Liver (tissue), 9 donors: Measurements from ENCODE around the gene JAM3. TPM values are rescaled to one million over a fixed set of nuclear protein-coding genes. Genes with fewer than 3 reads are reported as not detected.

ENCODE experiments used
- DNase-seq: peaks from one replicate; pipeline ENCODE4 v3.0.0-alpha.2; 2017; ENCODE audit warnings: low spot score
- H3K27ac ChIP-seq, 2 donors: one replicate each; pipeline ENCODE4 v1.7.0; 2013; ENCODE audit warnings: inconsistent platforms in 2 of 2, low read length in 2 of 2, control low read depth in 1 of 2, low read depth in 1 of 2, mild to moderate bottlenecking in 1 of 2
- H3K27me3 ChIP-seq, 4 donors: one replicate each; pipeline versions ENCODE4 v1.6.1 to v1.7.0; 2013; ENCODE audit warnings: low read length in 3 of 4, inconsistent platforms in 1 of 4, mild to moderate bottlenecking in 1 of 4, moderate library complexity in 1 of 4; ENCODE audit not compliant: control insufficient read depth in 4 of 4, insufficient read depth in 4 of 4
- H3K36me3 ChIP-seq, 4 donors: one replicate each; pipeline versions ENCODE4 v1.6.1 to v1.7.0; 2013; ENCODE audit warnings: low read length in 3 of 4, mild to moderate bottlenecking in 3 of 4, low read depth in 1 of 4, moderate library complexity in 1 of 4; ENCODE audit not compliant: control insufficient read depth in 4 of 4, insufficient read depth in 3 of 4
- H3K4me1 ChIP-seq, 4 donors: one replicate each; pipeline versions ENCODE4 v1.6.1 to v1.7.0; 2013; ENCODE audit warnings: low read length in 3 of 4, mild to moderate bottlenecking in 3 of 4, moderate library complexity in 1 of 4; ENCODE audit not compliant: control insufficient read depth in 4 of 4, insufficient read depth in 4 of 4
- H3K4me3 ChIP-seq, 3 donors: one replicate each; pipeline versions ENCODE4 v1.6.1 to v1.7.0; 2013; ENCODE audit warnings: low read length in 3 of 3, control low read depth in 1 of 3, low read depth in 1 of 3, mild to moderate bottlenecking in 1 of 3
- H3K9ac ChIP-seq, 2 donors: one replicate each; pipeline ENCODE4 v1.7.0; 2013; ENCODE audit warnings: low read length in 2 of 2, mild to moderate bottlenecking in 2 of 2, moderate library complexity in 2 of 2, control low read depth in 1 of 2, low read depth in 1 of 2
- H3K9me3 ChIP-seq, 4 donors: one replicate each; pipeline versions ENCODE4 v1.6.1 to v1.7.0; 2013; ENCODE audit warnings: low read length in 3 of 4; ENCODE audit not compliant: control insufficient read depth in 4 of 4
- EGR1 ChIP-seq, 2 donors: IDR thresholded peaks; 2 replicates each; pipeline ENCODE4 v1.6.1; 2016 to 2018; ENCODE audit warnings: antibody characterized with exemption in 2 of 2, low read depth in 2 of 2
- FOXA1 ChIP-seq: IDR thresholded peaks from 2 replicates; pipeline ENCODE4 v1.6.1; 2016; ENCODE audit warnings: antibody characterized with exemption
- NR2F2 ChIP-seq: IDR thresholded peaks from 2 replicates; pipeline ENCODE4 v1.6.1; 2016; ENCODE audit warnings: antibody characterized with exemption
- RAD21 ChIP-seq, 2 donors: IDR thresholded peaks; 2 replicates each; pipeline ENCODE4 v1.6.1; 2016; ENCODE audit warnings: antibody characterized with exemption in 2 of 2, mild to moderate bottlenecking in 2 of 2
- SP1 ChIP-seq: IDR thresholded peaks from 2 replicates; pipeline ENCODE4 v1.6.1; 2018; ENCODE audit warnings: antibody characterized with exemption, mild to moderate bottlenecking
- TAF1 ChIP-seq: conservative IDR thresholded peaks from 2 replicates; pipeline ENCODE4 v1.6.1; 2016; ENCODE audit warnings: antibody characterized with exemption, mild to moderate bottlenecking
- WGBS: extraction: QIAGEN DNeasy Blood & Tissue Kit; methylation state at CpG from one replicate; pipeline ENCODE4 v1.1.7; 2013; 5-methylcytosine and 5-hydroxymethylcytosine counted together
- polyA plus RNA-seq, 2 donors: library from polyadenylated mRNA; stranded (reverse) in 1 of 2; unstranded in 1 of 2; fragments of 200-250 nt in 1 of 2; fragments of >200 nt in 1 of 2; fragmentation: Nextera tagmentation in 1 of 2; extraction: Ambion mirVana in 1 of 2; gene quantifications; one replicate each; pipeline versions ENCODE4 v1.2.1 to v1.2.3, GENCODE V29; 2013 to 2015
- total RNA-seq, 2 donors: library from RNA; depleted of rRNA; stranded (reverse); fragments of >200 nt; gene quantifications; one replicate each; pipeline ENCODE4 v1.2.3, GENCODE V29; 2014
- TF ChIP-seq, protein P1 (sequence below): fragments of 150-350 bp; IDR thresholded peaks from 2 replicates; pipeline ENCODE4 v1.5.1; 2017; ENCODE audit warnings: improper control_type of control experiment, low read depth, low read length; ENCODE audit not compliant: missing input control
- donor health status: healthy.
- donor health status: healthy.
- donor health status: healthy.
- donor health status: healthy.
- donor health status: healthy.

JAM3 gene
- total and polyA plus RNA-seq, 4 donors = 1.6 to 4.3 (median 2.1) TPM

DNA sequence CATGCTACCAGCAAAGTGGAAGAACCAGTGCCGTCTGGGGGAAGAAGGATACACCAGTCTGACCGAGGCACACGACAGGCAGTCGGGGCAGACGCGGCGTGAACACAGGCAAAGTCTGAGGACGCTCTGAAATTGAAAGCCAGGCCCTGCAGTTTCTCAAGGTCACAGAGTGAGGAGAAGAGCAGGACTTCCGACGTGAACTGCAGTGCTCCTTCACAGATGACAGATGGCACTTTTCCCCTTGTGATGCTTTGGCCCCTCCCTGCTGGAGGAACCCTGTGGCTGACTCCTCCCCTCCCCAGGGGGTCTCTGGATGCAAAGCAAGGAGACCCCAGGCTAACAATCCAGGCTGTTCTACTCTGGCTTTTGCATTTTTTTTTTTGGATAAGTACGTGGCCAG is 19.6 kb upstream of the JAM3 start:
- Histone ChIP-seq H3K9ac (no peak overlapping the region), H3K27ac (no peak overlapping the region), H3K4me1 (peaks cover 0 to 7% (median 4%) of the 10 kb centered on the region in 4 donors), H3K4me3 (no peak overlapping the region), H3K9me3 (no peaks in the 10 kb centered on the region), H3K27me3 (peaks cover 0 to 7% (median 2%) of the 10 kb centered on the region in 4 donors), H3K36me3 (no peaks in the 10 kb centered on the region)
- DNase-seq = no peak
- 36% methylated on average over 11 of the region's 11 CpGs for WGBS
- TF ChIP-seq NR2F2 = no peak
- TF ChIP-seq, protein P1, sequence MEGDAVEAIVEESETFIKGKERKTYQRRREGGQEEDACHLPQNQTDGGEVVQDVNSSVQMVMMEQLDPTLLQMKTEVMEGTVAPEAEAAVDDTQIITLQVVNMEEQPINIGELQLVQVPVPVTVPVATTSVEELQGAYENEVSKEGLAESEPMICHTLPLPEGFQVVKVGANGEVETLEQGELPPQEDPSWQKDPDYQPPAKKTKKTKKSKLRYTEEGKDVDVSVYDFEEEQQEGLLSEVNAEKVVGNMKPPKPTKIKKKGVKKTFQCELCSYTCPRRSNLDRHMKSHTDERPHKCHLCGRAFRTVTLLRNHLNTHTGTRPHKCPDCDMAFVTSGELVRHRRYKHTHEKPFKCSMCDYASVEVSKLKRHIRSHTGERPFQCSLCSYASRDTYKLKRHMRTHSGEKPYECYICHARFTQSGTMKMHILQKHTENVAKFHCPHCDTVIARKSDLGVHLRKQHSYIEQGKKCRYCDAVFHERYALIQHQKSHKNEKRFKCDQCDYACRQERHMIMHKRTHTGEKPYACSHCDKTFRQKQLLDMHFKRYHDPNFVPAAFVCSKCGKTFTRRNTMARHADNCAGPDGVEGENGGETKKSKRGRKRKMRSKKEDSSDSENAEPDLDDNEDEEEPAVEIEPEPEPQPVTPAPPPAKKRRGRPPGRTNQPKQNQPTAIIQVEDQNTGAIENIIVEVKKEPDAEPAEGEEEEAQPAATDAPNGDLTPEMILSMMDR = no peak

GRCh38 chr11:134050541-134051383 is 18.1 kb upstream of the JAM3 start:
- H3K36me3 ChIP-seq = no peaks in the 10 kb centered on the region
- no peak for TF ChIP-seq TAF1
- no peak for TF ChIP-seq FOXA1
- TF ChIP-seq, protein P1 = peak; percentile 75
- no peak for TF ChIP-seq SP1
- TF ChIP-seq RAD21 (IDR thresholded peaks at IDR 0.05) = peak; percentile 77 to 86
- 33% methylated on average over 43 of the region's 43 CpGs for WGBS
- peaks cover 0 to 7% (median 4%) of the 10 kb centered on the region in 4 donors for H3K4me1 ChIP-seq
- H3K9ac ChIP-seq = no peak overlapping the region
- peak; percentile 66 for DNase-seq
- no peak overlapping the region for H3K27ac ChIP-seq
- H3K9me3 ChIP-seq = no peaks in the 10 kb centered on the region
- peaks cover 0 to 7% (median 2%) of the 10 kb centered on the region in 4 donors for H3K27me3 ChIP-seq
- peak overlapping the region in 1 of 3 donors; percentile 23 for H3K4me3 ChIP-seq

- TF ChIP-seq EGR1 (IDR thresholded peaks at IDR 0.05; ENCODE audit: low read depth in 2 of 2) = no peak
- no peak for TF ChIP-seq RAD21 (IDR thresholded peaks at IDR 0.05)
- H3K27ac ChIP-seq = no peak overlapping the region
- H3K36me3 ChIP-seq = no peaks in the 10 kb centered on the region
- H3K4me3 ChIP-seq = no peak overlapping the region
- peaks cover 0 to 7% (median 4%) of the 10 kb centered on the region in 4 donors for H3K4me1 ChIP-seq
- H3K9ac ChIP-seq = no peak overlapping the region
- no peak for DNase-seq
- H3K27me3 ChIP-seq = peaks cover 0 to 5% (median 2%) of the 10 kb centered on the region in 4 donors
- WGBS = 66% methylated on average over 12 of the region's 12 CpGs
- no peaks in the 10 kb centered on the region for H3K9me3 ChIP-seq
Measured at GRCh38 chr11:134052395-134052987, 16.4 kb upstream of the JAM3 start.
